ENCODE measurements around the gene IDH1.

The IDH1 gene

DNA sequence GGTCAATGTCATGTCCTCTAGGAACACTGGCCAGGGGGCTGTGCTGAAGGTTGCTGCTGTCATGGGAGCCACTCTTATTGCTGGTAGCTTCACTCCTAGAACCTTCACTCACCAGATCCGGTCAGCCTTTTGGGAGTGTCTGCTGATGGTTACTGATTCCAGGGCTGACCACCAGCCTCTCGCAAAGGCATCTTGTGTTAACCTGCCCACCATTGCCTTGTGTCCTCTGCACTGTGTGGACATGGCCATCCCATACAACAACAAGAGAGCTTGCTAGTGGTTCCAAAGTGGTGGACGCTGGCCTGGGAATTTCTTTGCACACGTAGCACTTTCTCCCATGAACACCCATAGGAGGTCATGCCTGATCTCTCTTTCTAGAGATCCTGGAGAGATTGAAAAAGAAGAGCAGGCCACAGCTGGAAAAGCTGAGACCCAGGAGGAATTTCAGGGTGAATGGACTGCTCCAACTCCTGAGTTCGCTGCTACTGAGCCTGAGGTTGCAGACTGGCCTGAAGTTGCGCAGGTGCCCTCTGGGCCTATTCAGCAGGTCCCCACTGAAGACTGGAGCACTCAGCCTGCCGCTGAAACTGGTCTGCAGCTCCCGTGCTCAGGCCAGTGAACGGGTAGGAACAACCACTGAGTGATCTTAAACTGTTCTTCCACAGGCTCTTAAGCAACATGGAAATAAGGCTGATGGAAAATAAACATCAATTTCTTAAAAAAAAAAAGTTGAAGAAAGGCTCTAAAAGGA lies 46.4 kb downstream of the IDH1 start:
- no peak for DNase-seq

DNA sequence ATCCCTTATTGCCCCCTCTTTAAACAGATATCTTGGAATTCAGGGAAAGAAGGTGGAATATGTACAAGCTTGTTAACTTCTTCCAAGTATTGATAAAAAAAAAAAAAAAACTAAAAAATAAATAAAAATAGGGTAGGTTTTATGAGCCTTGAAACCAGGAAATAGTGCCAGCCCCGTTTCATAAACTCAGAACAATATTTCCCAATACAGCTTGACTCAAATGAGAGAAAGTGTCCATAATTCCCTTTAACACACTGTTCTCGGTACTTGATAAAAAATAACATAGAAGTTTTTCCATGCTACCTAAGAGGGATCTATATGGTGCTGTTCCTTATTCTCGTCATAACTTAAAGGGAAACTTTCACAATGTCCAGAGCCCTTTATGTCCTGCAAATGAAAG lies 47.1 kb downstream of the IDH1 start:
- no peak for DNase-seq

DNA sequence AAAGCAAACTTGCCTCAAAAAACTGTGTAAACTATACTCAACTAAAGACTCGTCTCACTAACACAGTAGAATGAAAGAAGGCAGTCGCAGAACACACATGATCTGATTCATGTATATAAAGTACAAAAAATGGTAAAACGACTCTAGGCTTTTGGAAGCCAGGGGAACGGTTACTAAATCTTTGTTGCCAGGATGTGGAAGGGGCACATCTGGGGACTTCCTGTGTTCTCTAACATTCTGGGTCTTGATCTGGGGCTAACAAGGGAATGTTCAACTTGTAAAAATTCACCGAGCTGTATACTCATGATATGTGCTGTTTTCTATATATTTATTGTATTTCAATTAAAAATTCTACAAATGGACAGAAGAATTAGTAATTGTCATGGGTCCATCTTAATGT lies 50.7 kb downstream of the IDH1 start:
- DNase-seq: no peak

DNA sequence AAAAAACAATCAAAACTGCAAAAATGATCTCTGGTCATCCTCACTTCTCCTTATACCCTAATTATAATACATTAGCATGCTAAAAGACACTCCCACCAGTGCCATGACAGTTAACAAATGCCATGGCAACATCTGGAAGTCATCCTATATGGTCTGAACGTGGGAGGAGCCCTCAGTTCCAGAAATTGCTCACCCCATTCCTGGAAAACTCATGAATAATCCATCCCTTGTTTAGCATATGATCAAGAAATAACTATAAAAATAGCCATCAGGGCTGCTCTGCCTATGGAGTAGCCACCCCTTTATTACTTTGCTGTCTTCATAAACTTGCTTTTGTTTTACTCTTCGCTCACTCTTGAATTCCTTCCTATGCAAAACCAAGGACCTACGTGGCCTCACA lies 59.3 kb downstream of the IDH1 start:
- DNase-seq: no peak

DNA sequence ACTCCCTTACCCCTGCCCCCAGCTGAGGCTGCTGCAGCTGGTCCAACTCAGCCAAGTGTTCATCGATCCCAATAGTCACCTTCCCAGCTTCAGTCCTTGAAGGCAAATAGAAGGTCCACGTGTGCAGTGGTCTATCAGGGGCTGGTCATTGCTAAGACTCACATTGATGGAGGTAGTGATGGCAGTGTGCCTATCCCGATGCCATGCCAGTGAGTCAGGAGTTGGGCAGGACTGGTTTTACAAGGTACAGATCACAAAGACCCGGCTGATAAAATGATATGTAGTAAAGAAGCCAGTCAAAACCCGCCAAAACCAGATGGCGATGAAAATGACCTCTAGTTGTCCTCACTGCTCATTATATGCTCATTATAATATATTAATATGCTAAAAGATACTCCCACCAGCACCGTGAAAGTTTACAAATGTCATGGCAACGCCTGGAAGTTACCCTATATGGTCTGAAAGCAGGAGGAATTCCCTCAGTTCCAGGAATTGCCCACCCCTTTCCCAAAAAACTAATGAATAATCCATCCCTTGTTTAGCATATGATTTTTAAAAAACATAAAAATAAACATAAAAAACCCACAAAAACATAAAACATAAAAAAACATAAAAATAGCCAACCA lies 62.1 kb downstream of the IDH1 start:
- no peak for DNase-seq

DNA sequence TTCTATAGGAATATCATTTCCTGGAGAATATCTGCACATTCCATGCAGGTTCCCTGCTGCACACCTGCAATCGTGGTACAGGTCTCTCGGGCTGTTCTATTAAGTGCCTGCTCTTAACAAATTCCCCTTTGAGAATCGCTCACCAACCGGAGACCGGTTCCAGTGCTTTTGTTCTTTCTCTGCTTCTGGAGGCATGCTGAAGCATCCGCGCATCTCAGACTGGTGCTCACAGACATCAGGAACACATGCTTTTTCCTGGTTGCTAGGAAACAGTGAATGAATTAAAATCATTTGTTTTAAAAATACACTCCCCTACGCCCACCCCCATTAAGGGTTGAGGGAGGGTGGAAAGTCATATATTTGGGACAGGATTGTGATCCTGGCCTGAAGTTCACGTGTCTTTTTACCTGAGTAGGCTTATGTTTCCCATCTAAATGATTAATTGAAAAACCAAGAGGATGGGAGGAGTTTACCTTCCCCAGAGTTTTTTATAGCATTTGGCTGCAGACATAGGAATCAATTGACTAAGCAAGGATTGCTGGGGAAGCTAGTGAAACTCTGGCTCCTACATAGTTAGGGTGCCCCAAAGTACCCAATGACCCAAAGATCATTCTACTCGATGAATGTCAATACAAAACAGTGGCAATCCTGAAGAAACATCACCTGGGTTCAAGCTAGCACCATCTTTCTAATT lies 64.9 kb downstream of the IDH1 start, which contains the start of gene C2orf80:
TSS of gene C2orf80 (minus strand) at position 221 of the 694 bp plus-strand sequence. CDS start 3,044 bp downstream, outside the sequence.
- DNase-seq: no peak

DNA sequence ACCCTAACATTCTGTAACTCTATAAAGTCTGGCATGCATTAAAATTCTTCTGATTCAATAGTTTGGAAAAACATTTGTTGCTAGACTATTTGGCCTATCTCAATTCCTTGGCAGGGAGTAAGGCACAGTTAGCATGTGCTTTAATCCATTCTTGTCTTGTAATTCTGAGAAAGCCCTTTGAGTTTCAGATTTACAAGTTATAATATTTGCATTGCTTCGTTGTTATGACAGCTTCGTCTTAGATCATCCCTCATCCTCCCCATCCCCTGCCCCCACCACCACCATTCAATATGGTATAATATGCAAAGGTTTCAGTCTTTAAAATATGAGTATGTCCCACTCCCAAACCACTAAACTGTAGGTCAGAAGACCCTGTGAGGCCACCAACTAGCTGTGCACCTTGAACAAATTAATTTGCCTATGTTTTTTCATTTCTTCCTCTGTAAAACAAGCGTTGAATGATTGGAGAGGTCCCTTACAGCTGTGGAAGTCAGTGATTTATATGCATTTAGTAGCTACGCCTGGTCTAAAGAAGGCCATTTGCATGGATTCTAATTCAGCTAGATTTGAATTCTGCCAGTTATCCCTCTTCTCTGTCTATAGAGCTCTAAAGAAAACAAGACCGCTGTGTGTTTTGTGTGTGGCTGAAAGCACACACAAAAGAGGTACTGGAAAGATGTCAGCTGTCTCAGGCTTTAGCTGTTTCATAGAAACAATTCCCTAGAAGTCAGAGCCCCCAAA lies 65.6 kb downstream of the IDH1 start:
- no peak for DNase-seq

DNA sequence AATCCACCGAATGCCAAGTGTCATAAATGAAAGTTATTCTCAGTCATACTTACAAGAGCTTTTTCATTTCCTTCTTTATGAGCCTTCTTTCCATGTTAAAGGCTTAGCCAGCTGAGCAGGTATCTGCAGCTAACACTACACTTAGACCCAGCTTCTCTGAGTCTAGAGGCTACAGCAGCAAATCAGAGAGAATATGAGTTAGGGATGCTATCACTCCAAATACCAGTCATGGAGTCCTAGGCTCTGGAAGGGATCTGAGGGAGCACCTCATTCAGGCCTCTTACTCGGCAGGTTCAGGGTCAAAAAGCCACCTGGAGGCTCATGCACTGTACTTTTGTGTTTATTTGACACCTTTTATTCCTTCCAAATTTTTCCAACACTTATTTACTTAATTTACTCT lies 68.0 kb downstream of the IDH1 start:
- no peak for DNase-seq

DNA sequence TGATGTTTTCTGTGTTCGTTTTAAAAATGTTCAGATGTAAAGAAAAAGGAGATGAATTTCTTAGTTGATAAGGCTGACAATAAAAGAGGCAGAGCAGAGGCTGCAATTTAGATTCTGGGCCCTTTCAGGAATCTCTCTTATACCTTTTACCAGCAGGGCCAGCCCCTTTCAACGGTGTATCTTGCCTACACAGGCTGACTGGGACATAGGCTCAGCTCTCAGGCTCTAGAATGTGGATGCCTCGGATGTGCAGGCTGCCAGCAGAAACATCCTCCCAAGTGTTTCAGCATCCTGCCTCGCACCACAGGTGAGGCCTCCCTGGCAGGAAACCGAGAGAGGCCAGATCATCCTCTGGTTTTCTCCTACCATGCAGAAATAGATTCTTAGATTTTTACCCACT lies 68.4 kb downstream of the IDH1 start:
- DNase-seq: no peak

Measured in amniotic stem cell (primary cell).